Measurements from ENCODE around the gene MAPK8.

DNA sequence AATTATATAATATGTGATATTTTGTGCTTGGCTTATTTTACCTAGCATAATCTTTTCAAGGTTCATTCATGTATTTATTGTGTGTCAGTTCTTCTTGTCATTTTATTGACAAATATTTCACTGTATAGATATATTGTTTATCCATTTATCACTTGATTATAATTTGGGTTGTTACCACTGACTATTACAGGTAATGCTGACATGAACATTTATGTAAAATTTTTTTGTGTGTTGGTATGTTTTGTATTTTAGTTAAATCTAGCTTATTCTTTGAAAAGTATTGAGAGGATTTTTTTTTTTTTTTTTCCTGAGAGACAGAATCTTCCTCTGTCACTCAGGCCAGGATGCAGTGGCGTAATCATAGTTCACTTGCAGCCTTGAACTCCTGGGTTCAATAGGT, 107.7 kb downstream of the MAPK8 start:
- TF ChIP-seq, protein P1, sequence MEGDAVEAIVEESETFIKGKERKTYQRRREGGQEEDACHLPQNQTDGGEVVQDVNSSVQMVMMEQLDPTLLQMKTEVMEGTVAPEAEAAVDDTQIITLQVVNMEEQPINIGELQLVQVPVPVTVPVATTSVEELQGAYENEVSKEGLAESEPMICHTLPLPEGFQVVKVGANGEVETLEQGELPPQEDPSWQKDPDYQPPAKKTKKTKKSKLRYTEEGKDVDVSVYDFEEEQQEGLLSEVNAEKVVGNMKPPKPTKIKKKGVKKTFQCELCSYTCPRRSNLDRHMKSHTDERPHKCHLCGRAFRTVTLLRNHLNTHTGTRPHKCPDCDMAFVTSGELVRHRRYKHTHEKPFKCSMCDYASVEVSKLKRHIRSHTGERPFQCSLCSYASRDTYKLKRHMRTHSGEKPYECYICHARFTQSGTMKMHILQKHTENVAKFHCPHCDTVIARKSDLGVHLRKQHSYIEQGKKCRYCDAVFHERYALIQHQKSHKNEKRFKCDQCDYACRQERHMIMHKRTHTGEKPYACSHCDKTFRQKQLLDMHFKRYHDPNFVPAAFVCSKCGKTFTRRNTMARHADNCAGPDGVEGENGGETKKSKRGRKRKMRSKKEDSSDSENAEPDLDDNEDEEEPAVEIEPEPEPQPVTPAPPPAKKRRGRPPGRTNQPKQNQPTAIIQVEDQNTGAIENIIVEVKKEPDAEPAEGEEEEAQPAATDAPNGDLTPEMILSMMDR (IDR thresholded peaks at IDR 0.05; ENCODE audit: low read length), result no peak
- no peak for TF ChIP-seq EZH2phosphoT487 (IDR thresholded peaks at IDR 0.05; ENCODE audit: low read length)

Data from MM.1S (cell line).